ENCODE data around the gene DUSP1. TPM values are rescaled to one million over a fixed set of nuclear protein-coding genes. Genes with fewer than 3 reads are reported as not detected.
A peak's percentile ranks its signal among the peaks of the same experiment; 100 is the strongest.

The DUSP1 gene
- total and polyA plus RNA-seq, 2 of the 13 experiments (the other 11 are each of a cell fraction or from before 2014, with no cell fraction given), result 27.1 to 55.5 TPM

DNA sequence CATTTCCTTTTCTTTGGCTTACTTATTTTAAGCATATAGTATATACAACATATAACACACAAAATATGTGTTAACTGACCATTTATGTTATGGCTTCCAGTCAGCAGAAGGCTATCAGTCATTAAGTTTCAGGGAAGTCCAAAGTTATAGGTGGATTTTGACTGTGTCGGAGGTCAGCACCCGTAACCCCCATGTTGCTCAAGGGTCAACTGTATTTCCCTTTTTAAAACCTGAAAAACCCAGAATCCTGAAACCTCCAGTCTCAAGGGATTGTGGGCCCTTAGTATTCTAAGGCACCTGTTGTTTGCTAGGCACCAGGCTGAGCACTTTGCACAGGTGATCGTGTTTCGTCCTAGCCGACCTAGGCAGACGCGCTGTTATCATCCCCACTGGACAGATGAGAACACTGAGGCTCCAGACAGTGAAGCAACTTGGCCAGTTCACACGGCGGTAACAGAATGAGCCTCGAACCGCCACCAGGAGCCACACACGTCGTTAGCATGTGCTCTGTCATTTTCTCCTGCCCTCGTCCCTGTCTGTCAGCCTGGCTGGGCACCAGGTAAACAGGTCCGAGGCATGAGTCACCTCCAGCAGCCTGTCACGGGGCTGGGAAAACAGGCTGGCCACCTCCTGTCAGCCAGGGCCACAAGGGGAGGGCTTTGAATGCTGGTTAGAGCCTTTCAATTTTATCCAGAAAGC, 39.9 kb downstream of the DUSP1 start (continued):
- no peak for TF ChIP-seq ZXDC (CRISPR knock-in tag; IDR thresholded peaks at IDR 0.05)
- peak; percentile 34; the same call in 1 of the 2 replicates for TF ChIP-seq ZFY (CRISPR knock-in tag; IDR thresholded peaks at IDR 0.05)
- no peak for TF ChIP-seq ZNF530 (CRISPR knock-in tag; IDR thresholded peaks at IDR 0.05; ENCODE audit: low read depth)
- 0 out of 2 replicates have a peak, but pooled peaks have one; percentile 64 for TF ChIP-seq FLYWCH1 (CRISPR knock-in tag; IDR thresholded peaks at IDR 0.05)
- no peak for TF ChIP-seq ZHX2 (IDR thresholded peaks at IDR 0.05; ENCODE audit: low read depth)
- TF ChIP-seq ZHX2 (CRISPR knock-in tag; IDR thresholded peaks at IDR 0.05; ENCODE audit: borderline replicate concordance), result 0 out of 2 replicates have a peak, but pooled peaks have one; percentile 34
- TF ChIP-seq ZNF724P (CRISPR knock-in tag; IDR thresholded peaks at IDR 0.05; ENCODE audit: borderline replicate concordance), result peak; percentile 96
- no peak for TF ChIP-seq PAX8 (CRISPR knock-in tag; IDR thresholded peaks at IDR 0.05; ENCODE audit: borderline replicate concordance)
- no peak for TF ChIP-seq ETV6 (CRISPR knock-in tag; conservative IDR thresholded peaks at IDR 0.05)
- no peak for TF ChIP-seq SP2 (CRISPR knock-in tag; IDR thresholded peaks at IDR 0.05)
- no peak for TF ChIP-seq ATF7 (IDR thresholded peaks at IDR 0.05)
- peak; percentile 36; the same call in 1 of the 2 replicates for TF ChIP-seq ATF7 (CRISPR knock-in tag; IDR thresholded peaks at IDR 0.05)
- TF ChIP-seq ZBTB37 (CRISPR knock-in tag; IDR thresholded peaks at IDR 0.05), result no peak
- TF ChIP-seq ZSCAN31 (CRISPR knock-in tag; IDR thresholded peaks at IDR 0.05; ENCODE audit: low read depth), result no peak
- TF ChIP-seq, protein P1, sequence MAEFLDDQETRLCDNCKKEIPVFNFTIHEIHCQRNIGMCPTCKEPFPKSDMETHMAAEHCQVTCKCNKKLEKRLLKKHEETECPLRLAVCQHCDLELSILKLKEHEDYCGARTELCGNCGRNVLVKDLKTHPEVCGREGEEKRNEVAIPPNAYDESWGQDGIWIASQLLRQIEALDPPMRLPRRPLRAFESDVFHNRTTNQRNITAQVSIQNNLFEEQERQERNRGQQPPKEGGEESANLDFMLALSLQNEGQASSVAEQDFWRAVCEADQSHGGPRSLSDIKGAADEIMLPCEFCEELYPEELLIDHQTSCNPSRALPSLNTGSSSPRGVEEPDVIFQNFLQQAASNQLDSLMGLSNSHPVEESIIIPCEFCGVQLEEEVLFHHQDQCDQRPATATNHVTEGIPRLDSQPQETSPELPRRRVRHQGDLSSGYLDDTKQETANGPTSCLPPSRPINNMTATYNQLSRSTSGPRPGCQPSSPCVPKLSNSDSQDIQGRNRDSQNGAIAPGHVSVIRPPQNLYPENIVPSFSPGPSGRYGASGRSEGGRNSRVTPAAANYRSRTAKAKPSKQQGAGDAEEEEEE (CRISPR knock-in tag; IDR thresholded peaks at IDR 0.05; ENCODE audit: borderline replicate concordance), result no peak
